HG03457 (cell line): Measurements from ENCODE around the gene GSTP1.
A peak's percentile ranks its signal among the peaks of the same experiment; 100 is the strongest.
"Not testable (repeated sequence)": the region's sequence is repeated elsewhere in the genome, so short reads cannot be mapped to it uniquely, and the experiment has no call there.

Experiments
- ATAC-seq: cut with Tn5 transposase; IDR thresholded peaks from one replicate; pipeline ENCODE4 v1.9.1; 2021; ENCODE audit warnings: moderate number of reproducible peaks; ENCODE audit not compliant: unreplicated experiment

GSTP1 gene

GRCh38 chr11:67594480-67594879 lies 10.9 kb downstream of the GSTP1 start:
- no peak for ATAC-seq

- no peak for ATAC-seq
Measured at GRCh38 chr11:67596753-67597300, 13.2 kb downstream of the GSTP1 start.

GRCh38 chr11:67597458-67597857 lies 13.8 kb downstream of the GSTP1 start:
- ATAC-seq, result not testable (repeated sequence)

- not testable (repeated sequence) for ATAC-seq
Measured at GRCh38 chr11:67597963-67598362, 14.4 kb downstream of the GSTP1 start.

- ATAC-seq, result no peak
Measured at GRCh38 chr11:67599149-67599548, 15.5 kb downstream of the GSTP1 start.

- no peak for ATAC-seq
Measured at GRCh38 chr11:67600324-67601029, 16.9 kb downstream of the GSTP1 start.

- no peak for ATAC-seq
Measured at GRCh38 chr11:67601098-67601497, 17.5 kb downstream of the GSTP1 start.

- not testable (repeated sequence) for ATAC-seq
Measured at GRCh38 chr11:67604119-67604518, 20.5 kb downstream of the GSTP1 start.

GRCh38 chr11:67604815-67605214 lies 21.2 kb downstream of the GSTP1 start:
- ATAC-seq, result no peak

- ATAC-seq, result no peak
Measured at GRCh38 chr11:67605231-67606011, 21.8 kb downstream of the GSTP1 start.

- ATAC-seq, result no peak
Measured at GRCh38 chr11:67606093-67606491, 22.5 kb downstream of the GSTP1 start.

- peak; percentile 78 for ATAC-seq
Measured at GRCh38 chr11:67606492-67607295, 23.1 kb downstream of the GSTP1 start, which contains the start of gene NDUFV1. Gene NDUFV1 (plus strand): TSS chr11:67606936. CDS start chr11:67607005, 69 bp downstream.

GRCh38 chr11:67607507-67607906 lies 23.9 kb downstream of the GSTP1 start:
- ATAC-seq, result no peak

GRCh38 chr11:67608486-67608885 lies 24.9 kb downstream of the GSTP1 start:
- no peak for ATAC-seq

GRCh38 chr11:67609316-67609715 lies 25.7 kb downstream of the GSTP1 start:
- no peak for ATAC-seq

- ATAC-seq, result no peak
Measured at GRCh38 chr11:67610302-67610868, 26.8 kb downstream of the GSTP1 start.

- no peak for ATAC-seq
Measured at GRCh38 chr11:67611165-67611564, 27.6 kb downstream of the GSTP1 start.

GRCh38 chr11:67611704-67612587 lies 28.3 kb downstream of the GSTP1 start:
- ATAC-seq, result no peak

GRCh38 chr11:67612751-67613150 lies 29.1 kb downstream of the GSTP1 start:
- ATAC-seq, result no peak
